GM12892 (cell line): ENCODE results near the gene GNAI2.
"Not testable (repeated sequence)": the region's sequence is repeated elsewhere in the genome, so short reads cannot be mapped to it uniquely, and the experiment has no call there.

Experiments used
- DNase-seq: peaks from one replicate; pipeline ENCODE4 v3.0.0; 2011; ENCODE audit not compliant: insufficient read length
- FAIRE-seq: peaks from 2 replicates; lab custom pipeline; 2011; peaks lifted over from hg19 to GRCh38; lab: Jason Lieb, UNC
- POLR2A ChIP-seq: IDR thresholded peaks from 2 replicates; pipeline ENCODE4 v1.6.1; 2011; ENCODE audit warnings: low read depth, low read length, control low read depth
- POLR2AphosphoS5 ChIP-seq: IDR thresholded peaks from 2 replicates; pipeline ENCODE4 v1.6.1; 2011; ENCODE audit warnings: low read depth, low read length, control low read depth
- TAF1 ChIP-seq: IDR thresholded peaks from 2 replicates; pipeline ENCODE4 v1.6.1; 2011; ENCODE audit warnings: low read depth, mild to moderate bottlenecking, control low read depth, low read length, borderline replicate concordance

GNAI2 gene

DNA sequence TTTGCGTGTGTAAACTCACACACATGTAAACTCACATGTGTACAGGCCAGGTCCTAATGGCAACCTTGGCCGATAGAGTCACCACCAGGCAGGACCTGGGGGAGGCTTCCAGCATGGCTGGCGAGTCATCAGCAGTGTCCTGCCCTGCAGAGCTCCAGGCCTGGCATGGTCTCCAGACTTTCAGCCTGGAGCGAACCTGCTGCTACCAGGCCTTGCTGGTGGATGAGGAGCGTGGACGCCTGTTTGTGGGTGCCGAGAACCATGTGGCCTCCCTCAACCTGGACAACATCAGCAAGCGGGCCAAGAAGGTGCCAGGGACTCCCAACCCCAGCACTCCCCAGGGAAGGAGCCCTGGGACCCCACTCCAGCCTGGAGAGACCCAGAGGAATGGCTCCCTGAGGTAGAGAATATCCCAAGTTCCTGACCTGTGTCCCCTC lies 34.0 kb downstream of the GNAI2 start:
- FAIRE-seq (no peak), DNase-seq (no peak)
- TF ChIP-seq POLR2A (no peak), POLR2AphosphoS5 (no peak), TAF1 (no peak)

GRCh38 chr3:50270422-50271224 lies 34.6 kb downstream of the GNAI2 start:
- DNase-seq = no peak
- no peak for TF ChIP-seq TAF1
- no peak for TF ChIP-seq POLR2A
- no peak for TF ChIP-seq POLR2AphosphoS5
- no peak for FAIRE-seq

DNA sequence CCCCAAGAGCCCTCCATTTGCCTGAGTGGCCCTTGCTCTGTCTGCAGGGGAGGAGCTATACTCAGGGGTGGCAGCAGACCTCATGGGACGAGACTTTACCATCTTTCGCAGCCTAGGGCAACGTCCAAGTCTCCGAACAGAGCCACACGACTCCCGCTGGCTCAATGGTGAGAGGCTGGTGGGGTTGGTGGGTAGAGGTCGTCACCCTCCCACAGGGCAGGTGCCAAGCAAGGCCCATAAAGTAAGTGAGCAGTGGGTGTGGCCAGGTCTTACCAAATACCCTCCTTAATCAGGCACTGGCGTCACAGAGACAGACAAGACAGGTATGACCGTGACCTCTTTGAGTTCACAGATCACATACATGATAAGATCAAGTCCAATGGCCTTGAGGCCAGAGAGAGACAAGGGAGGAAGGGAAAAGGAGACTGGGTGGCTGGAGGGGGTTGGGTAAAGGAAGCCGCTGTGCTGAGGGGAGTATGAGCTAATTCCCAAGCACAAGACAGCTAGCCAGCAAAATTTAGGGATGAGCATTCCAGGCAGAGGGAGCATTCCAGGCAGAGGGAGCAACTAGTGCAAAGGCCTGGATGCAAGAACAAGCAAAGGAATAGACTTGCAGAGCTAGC lies 35.4 kb downstream of the GNAI2 start:
- no peak for FAIRE-seq
- TF ChIP-seq TAF1 = no peak
- no peak for TF ChIP-seq POLR2A
- TF ChIP-seq POLR2AphosphoS5 = no peak
- no peak for DNase-seq

GRCh38 chr3:50272538-50272910 lies 36.5 kb downstream of the GNAI2 start:
- DNase-seq, FAIRE-seq: not testable (repeated sequence)

DNA sequence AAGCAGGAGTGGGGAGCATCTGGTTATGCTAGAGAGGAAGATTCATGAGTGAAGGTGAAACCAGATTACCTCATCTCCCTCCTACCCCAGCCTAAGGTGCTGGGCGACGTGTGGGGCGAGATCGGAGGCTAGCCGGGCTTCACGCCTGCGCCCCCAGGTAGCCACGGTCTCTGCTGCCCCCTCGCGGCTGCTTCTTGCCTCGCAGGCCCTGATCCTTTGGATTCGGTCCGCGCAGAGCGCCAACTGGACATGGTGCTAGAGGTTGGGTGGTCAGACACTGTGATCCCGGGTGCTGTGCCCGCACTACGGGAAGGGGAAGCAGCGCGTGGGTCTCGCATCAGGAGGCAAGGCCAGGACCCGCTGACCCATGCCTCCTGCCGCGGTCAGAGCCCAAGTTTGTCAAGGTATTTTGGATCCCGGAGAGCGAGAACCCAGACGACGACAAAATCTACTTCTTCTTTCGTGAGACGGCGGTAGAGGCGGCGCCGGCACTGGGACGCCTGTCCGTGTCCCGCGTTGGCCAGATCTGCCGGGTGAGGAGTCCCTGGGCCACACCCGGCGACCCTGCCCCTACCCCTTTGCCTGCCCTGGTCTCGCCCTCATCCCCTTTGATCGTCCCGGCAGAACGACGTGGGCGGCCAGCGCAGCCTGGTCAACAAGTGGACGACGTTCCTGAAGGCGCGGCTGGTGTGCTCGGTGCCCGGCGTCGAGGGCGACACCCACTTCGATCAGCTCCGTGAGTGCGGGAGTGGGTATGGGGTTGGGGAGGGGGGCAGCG lies 37.1 kb downstream of the GNAI2 start:
- TF ChIP-seq POLR2A = no peak
- no peak for TF ChIP-seq POLR2AphosphoS5
- no peak for TF ChIP-seq TAF1
- FAIRE-seq (peak; percentile 98), DNase-seq (peak; percentile 99)

DNA sequence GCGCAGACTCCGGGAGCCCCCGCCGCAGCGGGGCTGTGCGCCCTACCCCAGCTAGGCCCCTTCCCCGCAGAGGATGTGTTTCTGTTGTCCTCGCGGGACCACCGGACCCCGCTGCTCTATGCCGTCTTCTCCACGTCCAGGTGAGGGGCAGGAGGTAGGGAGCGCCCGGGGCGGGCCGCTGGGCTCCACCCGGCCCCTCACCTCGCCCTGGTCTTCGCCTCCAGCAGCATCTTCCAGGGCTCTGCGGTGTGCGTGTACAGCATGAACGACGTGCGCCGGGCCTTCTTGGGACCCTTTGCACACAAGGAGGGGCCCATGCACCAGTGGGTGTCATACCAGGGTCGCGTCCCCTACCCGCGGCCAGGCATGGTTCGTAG lies 37.7 kb downstream of the GNAI2 start:
- DNase-seq (no peak), FAIRE-seq (no peak)
- no peak for TF ChIP-seq POLR2A
- no peak for TF ChIP-seq TAF1
- no peak for TF ChIP-seq POLR2AphosphoS5

DNA sequence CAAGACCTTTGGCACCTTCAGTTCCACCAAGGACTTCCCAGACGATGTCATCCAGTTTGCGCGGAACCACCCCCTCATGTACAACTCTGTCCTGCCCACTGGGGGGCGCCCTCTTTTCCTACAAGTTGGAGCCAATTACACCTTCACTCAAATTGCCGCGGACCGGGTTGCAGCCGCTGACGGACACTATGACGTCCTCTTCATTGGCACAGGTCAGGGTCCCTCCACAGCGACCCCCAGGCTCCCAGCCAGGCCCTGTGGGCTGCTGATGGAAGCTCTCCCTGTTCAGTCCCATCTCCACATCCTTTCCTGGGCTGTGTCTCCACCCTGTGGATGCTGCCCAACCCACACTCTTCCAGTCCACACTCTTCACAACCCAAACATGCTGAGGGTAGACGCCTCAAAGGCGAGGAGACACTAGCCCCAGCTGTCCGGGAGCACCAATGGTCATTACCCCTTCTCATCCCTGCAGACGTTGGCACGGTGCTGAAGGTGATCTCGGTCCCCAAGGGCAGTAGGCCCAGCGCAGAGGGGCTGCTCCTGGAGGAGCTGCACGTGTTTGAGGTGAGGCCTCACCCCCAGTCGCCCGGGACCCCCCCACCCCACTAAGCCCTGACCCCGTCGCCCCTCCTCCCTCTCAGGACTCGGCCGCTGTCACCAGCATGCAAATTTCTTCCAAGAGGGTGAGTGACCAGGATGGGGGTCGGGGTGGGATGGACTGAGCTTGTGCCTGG lies 38.5 kb downstream of the GNAI2 start:
- DNase-seq (peak; percentile 65), FAIRE-seq (peak; percentile 67)
- TF ChIP-seq TAF1 (no peak), POLR2A (no peak), POLR2AphosphoS5 (no peak)

DNA sequence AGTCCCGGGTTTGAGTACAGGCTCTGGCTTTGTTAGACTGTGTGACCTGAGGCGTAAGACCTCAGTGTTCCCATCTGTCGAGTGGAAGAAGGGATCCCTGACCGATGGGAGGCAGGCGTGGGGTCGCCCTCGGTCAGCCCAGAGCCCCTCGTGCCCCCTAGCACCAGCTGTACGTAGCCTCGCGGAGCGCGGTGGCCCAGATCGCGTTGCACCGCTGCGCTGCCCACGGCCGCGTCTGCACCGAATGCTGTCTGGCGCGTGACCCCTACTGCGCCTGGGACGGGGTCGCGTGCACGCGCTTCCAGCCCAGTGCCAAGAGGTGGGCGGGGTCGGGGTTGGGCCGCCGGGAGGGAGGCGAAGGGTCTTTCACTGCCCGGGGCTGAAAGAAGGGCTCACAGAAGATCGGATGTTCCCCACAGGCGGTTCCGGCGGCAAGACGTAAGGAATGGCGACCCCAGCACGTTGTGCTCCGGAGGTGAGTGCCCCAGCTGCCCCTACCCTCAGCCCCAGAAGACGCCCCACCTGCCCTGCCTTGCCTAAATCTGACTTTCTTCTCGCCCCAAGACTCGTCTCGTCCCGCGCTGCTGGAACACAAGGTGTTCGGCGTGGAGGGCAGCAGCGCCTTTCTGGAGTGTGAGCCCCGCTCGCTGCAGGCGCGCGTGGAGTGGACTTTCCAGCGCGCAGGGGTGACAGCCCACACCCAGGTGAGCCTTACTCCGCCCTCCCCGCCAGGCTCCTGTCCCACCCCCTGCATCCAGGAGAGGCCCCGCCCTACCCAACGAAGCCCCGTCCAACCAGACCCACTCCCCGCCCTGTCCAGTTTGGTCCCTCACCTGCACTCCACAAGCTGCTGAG lies 39.4 kb downstream of the GNAI2 start:
- TF ChIP-seq POLR2A = no peak
- TF ChIP-seq TAF1 = no peak
- TF ChIP-seq POLR2AphosphoS5 = no peak
- DNase-seq (no peak), FAIRE-seq (no peak)

GRCh38 chr3:50275996-50276761 lies 40.2 kb downstream of the GNAI2 start:
- DNase-seq (no peak), FAIRE-seq (no peak)
- no peak for TF ChIP-seq POLR2AphosphoS5

DNA sequence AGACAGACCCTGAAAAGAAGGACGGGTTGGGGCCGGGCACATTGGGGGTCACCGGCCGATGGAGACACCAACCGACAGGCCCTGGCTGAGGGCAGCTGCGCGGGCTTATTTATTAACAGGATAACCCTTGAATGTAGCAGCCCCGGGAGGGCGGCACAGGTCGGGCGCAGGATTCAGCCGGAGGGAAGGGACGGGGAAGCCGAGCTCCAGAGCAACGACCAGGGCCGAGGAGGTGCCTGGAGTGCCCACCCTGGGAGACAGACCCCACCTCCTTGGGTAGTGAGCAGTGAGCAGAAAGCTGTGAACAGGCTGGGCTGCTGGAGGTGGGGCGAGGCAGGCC lies 40.7 kb downstream of the GNAI2 start:
- FAIRE-seq (no peak), DNase-seq (no peak)

More for the DNA sequence above, 40.7 kb downstream of the GNAI2 start:
- TF ChIP-seq POLR2AphosphoS5 (no peak), POLR2A (no peak), TAF1 (no peak)
